Heart right ventricle (tissue), 16 donors: ENCODE results near the gene SIRT4. TPM values are rescaled to one million over a fixed set of nuclear protein-coding genes. Genes with fewer than 3 reads are reported as not detected.
A peak's percentile ranks its signal among the peaks of the same experiment; 100 is the strongest.

Experiments used
- ATAC-seq, 8 donors: fragments of 200-7000 bp; cut with Tn5 transposase; one replicate each; pipeline ENCODE4 v1.9.1; 2020; ENCODE audit warnings: mild to moderate bottlenecking in 8 of 8, moderate library complexity in 8 of 8, moderate number of reproducible peaks in 1 of 8
- DNase-seq, 2 donors: peaks; one replicate each; pipeline ENCODE4 v3.0.0-alpha.2; 2020
- H3K27ac ChIP-seq, 10 donors: fragments of 200-600 bp; sonication (generic) in 2 of 10; one replicate each; pipeline versions ENCODE4 v1.5.0 to v1.8.0; 2020 to 2022; ENCODE audit warnings: mild to moderate bottlenecking in 3 of 10
- H3K27me3 ChIP-seq, 7 donors: fragments of 200-600 bp; one replicate each; pipeline ENCODE4 v1.8.0; 2021 to 2022; ENCODE audit warnings: mild to moderate bottlenecking in 2 of 7
- H3K36me3 ChIP-seq, 9 donors: fragments of 200-600 bp; sonication (generic) in 1 of 9; one replicate each; pipeline versions ENCODE4 v1.5.0 to v1.8.0; 2020 to 2022; ENCODE audit warnings: mild to moderate bottlenecking in 2 of 9
- H3K4me1 ChIP-seq, 9 donors: fragments of 200-600 bp; sonication (generic) in 1 of 9; one replicate each; pipeline versions ENCODE4 v1.5.0 to v1.8.0; 2020 to 2022; ENCODE audit warnings: mild to moderate bottlenecking in 4 of 9
- H3K4me3 ChIP-seq, 10 donors: fragments of 200-600 bp; sonication (generic) in 2 of 10; one replicate each; pipeline versions ENCODE4 v1.5.0 to v1.8.0; 2020 to 2022; ENCODE audit warnings: mild to moderate bottlenecking in 7 of 10, moderate library complexity in 2 of 10
- H3K9me3 ChIP-seq, 11 donors: fragments of 200-600 bp in 10 of 11; sonication (generic) in 2 of 11; one replicate each; pipeline versions ENCODE4 v1.5.0 to v1.8.0; 2013 to 2022; ENCODE audit warnings: mild to moderate bottlenecking in 2 of 11, control low read depth in 1 of 11, moderate library complexity in 1 of 11
- WGBS, 2 donors: extraction: QIAGEN DNeasy Blood & Tissue Kit; methylation state at CpG; one replicate each; pipeline ENCODE4 v1.1.7; 2013; ENCODE audit warnings: inconsistent platforms in 1 of 2; 5-methylcytosine and 5-hydroxymethylcytosine counted together
- intact Hi-C, 10 donors: fragments of 100-400 bp; cut with DNase I; formaldehyde crosslinking; loops; one replicate each; pipeline versions ENCODE4 v1.11.1 to v1.14.2; 2022
- polyA plus RNA-seq, 2 donors: library from polyadenylated mRNA; stranded (reverse); fragments of 200-250 nt; gene quantifications; one replicate each; pipeline ENCODE4 v1.2.3, GENCODE V29; 2013
- total RNA-seq, 10 donors: library from RNA; stranded (reverse); fragmentation: NEBNext Ultra II Directional in 3 of 10; extraction: Animal tissue kit (Norgen Biotek cat#: 25700) in 3 of 10; gene quantifications; one replicate each; pipeline versions ENCODE4 v1.2.1 to v1.2.4, GENCODE V29; 2021 to 2023
- TF ChIP-seq, protein P1 (sequence below), 9 donors: fragments of 200-600 bp; sonication (generic) in 2 of 9; IDR thresholded peaks; one replicate each; pipeline versions ENCODE4 v1.5.0 to v1.8.0; 2021 to 2022; ENCODE audit warnings: antibody characterized with exemption in 9 of 9, mild to moderate bottlenecking in 5 of 9, moderate library complexity in 1 of 9
- donor health status: Arrhythmogenic right ventricular cardiomyopathy.
- donor health status: ischemic (EF 13 %, LVEDD 7.1; RV severe dilation, severe dysfunction).
- donor health status: healthy with polysubstance abuse.
- donor health status: DM: no; HTN: yes; CAD: no.
- donor health status: DM: no; HTN: no; CAD: no.
- donor health status: ischemic (EF 25% LVEDD 6.9; RV normal size, moderate dysfunction).
- donor health status: ischemic (EF 25% LVEDD 5.7; RV mildly dilated, moderate dysfunction).
- donor health status: healthy.
- donor health status: DM: yes; HTN: yes; CAD: no.
- donor health status: Ischemic cardiomyopathy.
- donor health status: ischemic (EF 35%, LVEDD 5.7; RV mildly dilated, moderate dysfunction).
- donor health status: nonischemic (EF 11% LVEDD 7.7; RV severe dilation, severe dysfunction).
- donor health status: DM: yes; HTN: yes; CAD: no.
- donor health status: PGD.
- donor health status: ischemic (EF 29% LVEDD 5.4; RV normal size, mild dysfunction).
- donor health status: nonischemic (EF 23%, LVEDD 6.1; RV moderate dilation, normal function).

Gene SIRT4
- total and polyA plus RNA-seq, 12 donors = 2.8 to 9.0 (median 4.7) TPM

DNA sequence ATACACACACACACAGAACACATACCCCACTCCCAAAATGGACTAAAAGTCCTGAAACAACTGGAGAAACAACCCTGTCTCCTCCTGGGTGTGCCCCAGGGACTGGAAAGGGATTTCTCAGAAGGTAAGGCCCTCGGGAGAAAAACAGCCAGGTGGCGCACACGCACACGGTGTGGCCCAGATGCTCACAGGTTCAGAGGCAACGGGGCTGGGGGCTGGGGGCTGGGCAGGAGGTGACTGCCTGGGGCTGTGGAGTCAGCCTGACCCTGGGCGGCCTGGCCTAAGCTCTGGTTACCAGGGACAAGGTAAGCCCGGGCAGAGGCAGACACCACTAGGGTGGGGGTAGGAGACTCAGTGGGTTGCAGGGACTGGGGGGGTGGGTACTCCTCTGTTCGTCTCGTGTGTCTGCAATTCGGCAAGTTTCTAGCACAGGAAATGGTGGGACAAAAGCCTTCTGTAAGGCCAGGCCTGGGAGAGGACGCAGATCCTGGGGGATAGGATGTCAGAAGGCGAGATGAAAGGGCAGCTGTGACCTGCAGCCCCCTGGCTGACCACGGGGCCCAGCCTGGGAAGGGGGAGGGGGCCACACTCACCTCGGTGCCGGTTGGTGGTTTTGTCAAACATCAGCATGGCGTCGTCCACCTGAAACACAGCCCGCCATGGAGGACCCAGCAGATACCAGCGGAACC lies 56.4 kb downstream of the SIRT4 start:
- peaks cover 0 to 14% (median 2%) of the 10 kb centered on the region in 9 donors for H3K4me1 ChIP-seq
- no peak overlapping the region for H3K4me3 ChIP-seq
- TF ChIP-seq, protein P1, sequence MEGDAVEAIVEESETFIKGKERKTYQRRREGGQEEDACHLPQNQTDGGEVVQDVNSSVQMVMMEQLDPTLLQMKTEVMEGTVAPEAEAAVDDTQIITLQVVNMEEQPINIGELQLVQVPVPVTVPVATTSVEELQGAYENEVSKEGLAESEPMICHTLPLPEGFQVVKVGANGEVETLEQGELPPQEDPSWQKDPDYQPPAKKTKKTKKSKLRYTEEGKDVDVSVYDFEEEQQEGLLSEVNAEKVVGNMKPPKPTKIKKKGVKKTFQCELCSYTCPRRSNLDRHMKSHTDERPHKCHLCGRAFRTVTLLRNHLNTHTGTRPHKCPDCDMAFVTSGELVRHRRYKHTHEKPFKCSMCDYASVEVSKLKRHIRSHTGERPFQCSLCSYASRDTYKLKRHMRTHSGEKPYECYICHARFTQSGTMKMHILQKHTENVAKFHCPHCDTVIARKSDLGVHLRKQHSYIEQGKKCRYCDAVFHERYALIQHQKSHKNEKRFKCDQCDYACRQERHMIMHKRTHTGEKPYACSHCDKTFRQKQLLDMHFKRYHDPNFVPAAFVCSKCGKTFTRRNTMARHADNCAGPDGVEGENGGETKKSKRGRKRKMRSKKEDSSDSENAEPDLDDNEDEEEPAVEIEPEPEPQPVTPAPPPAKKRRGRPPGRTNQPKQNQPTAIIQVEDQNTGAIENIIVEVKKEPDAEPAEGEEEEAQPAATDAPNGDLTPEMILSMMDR (IDR thresholded peaks at IDR 0.05) = no peak
- peaks cover 0 to 35% (median 4%) of the 10 kb centered on the region in 7 donors for H3K27me3 ChIP-seq
- intact Hi-C loops = loop anchor here in 1 of 10 donors (5.0 kb wide), 1 partner anchor 69 kb away; no protein-coding TSS in a partner anchor
- H3K9me3 ChIP-seq = no peaks in the 10 kb centered on the region
- H3K27ac ChIP-seq = no peak overlapping the region
- no peak for ATAC-seq
- WGBS, 2 donors = 63 to 64% methylated on average over 19 of the region's 19 CpGs
- peaks cover 0 to 5% (median 0%) of the 10 kb centered on the region in 9 donors for H3K36me3 ChIP-seq
- DNase-seq = no peak

DNA sequence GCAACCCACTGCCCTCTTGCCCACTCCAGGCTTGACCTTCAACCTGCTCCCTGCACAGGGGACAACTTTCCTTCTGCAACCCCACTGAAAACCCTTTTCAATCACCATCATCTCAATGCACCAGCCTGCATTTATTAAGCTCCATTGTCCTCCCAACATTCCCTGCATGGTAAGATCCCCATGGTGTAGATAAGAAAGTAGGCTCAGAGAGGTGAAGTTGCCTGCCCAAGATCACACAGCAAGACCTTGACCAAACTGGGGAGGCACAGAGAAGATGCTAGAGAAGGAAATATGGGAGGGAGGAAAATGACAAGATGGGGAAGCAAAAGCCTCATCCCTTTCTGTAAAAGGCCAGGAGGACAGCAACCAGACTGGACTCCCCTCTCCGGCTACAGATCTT lies 57.0 kb downstream of the SIRT4 start:
- H3K4me1 ChIP-seq = peaks cover 0 to 14% (median 2%) of the 10 kb centered on the region in 9 donors
- WGBS, 2 donors = 83 to 85% methylated on average over 1 of the region's 1 CpG
- H3K9me3 ChIP-seq = no peaks in the 10 kb centered on the region
- TF ChIP-seq, protein P1 (IDR thresholded peaks at IDR 0.05) = no peak
- H3K36me3 ChIP-seq = peaks cover 0 to 5% (median 0%) of the 10 kb centered on the region in 9 donors
- H3K4me3 ChIP-seq = no peak overlapping the region
- H3K27me3 ChIP-seq = peaks cover 0 to 37% (median 4%) of the 10 kb centered on the region in 7 donors
- ATAC-seq (no peak), DNase-seq (no peak)
- intact Hi-C loops = loop anchor here in 1 of 10 donors (5.0 kb wide), 1 partner anchor 68 kb away; no protein-coding TSS in a partner anchor
- no peak overlapping the region for H3K27ac ChIP-seq

DNA sequence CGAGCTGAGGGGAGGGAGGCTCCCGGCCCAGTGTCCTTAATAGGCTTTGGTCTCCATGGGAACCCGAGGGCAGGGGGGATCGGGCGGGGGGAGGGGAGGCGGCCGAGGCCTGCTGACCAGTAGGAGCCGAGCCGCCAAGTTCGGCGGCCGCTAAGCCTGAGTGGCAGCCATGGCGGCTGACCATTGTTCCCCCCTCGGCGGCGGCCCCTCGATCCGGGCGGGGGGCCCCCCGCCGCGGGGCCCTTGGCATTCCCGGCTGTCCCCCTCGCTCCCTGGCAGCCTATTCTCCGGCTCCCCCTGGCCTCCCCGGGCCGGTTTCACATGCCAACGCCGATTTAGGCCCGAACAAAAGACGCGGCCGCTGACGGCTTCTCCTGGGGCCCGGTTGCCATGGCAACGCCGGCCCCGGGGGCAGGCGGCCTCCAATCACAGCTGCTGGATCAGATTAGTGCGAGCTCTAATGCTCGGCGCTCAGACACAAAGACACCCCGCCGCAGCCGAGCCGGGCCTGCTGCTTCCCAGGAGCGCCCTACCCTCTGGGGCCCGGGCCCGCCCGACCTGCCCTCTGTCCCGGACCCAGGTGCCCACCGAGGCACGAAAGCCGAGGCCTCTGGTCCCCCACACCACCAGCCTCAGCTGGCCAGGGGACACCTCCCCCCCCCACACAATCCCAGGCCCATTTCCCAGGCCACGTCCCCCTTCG lies 59.5 kb downstream of the SIRT4 start:
- H3K27ac ChIP-seq = peak overlapping the region in 5 of 10 donors; percentile 26 to 65 (median 53)
- H3K27me3 ChIP-seq = peaks cover 0 to 56% (median 4%) of the 10 kb centered on the region in 7 donors
- peaks cover 0 to 5% (median 0%) of the 10 kb centered on the region in 9 donors for H3K36me3 ChIP-seq
- DNase-seq (peak; percentile 56 to 71), ATAC-seq (peak; percentile 27 to 78 (median 62))
- no peaks in the 10 kb centered on the region for H3K9me3 ChIP-seq
- TF ChIP-seq, protein P1 (IDR thresholded peaks at IDR 0.05) = no peak
- peaks cover 0 to 19% (median 2%) of the 10 kb centered on the region in 9 donors for H3K4me1 ChIP-seq
- H3K4me3 ChIP-seq = peak overlapping the region in 9 of 10 donors; percentile 29 to 54 (median 40)
- intact Hi-C loops = loop anchor here in 1 of 10 donors (10.0 kb wide), 1 partner anchor 53 kb away; no protein-coding TSS in a partner anchor
- WGBS, 2 donors = 12 to 15% methylated on average over 55 to 56 of the region's 56 CpGs

Other genes with a start within 250 kb of the SIRT4 start
- 10 to 100 TPM; 15.4 to 33.6 (median 24.3) TPM for gene RAB35, start 185.6 kb upstream of the SIRT4 start, total RNA-seq
- 10 to 100 TPM; 13.3 to 24.1 TPM for gene RAB35, start 185.6 kb upstream of the SIRT4 start, polyA plus RNA-seq
- 10 to 100 TPM; 30.4 to 41.3 (median 35.0) TPM for gene GCN1, start 107.6 kb upstream of the SIRT4 start, total RNA-seq
- gene GCN1, start 107.6 kb upstream of the SIRT4 start, polyA plus RNA-seq = 10 to 100 TPM in 1 of 2 donors, 1 to 10 TPM in 1; 9.7 to 17.2 TPM
- 1,000 to 10,000 TPM in 1 of 10 donors, 100 to 1,000 TPM in 9; 578 to 1,255 (median 694) TPM for gene RPLP0, start 101.2 kb upstream of the SIRT4 start, total RNA-seq
- gene RPLP0, start 101.2 kb upstream of the SIRT4 start, polyA plus RNA-seq = 1,000 to 10,000 TPM in 1 of 2 donors, 100 to 1,000 TPM in 1; 852 to 3,129 TPM
- gene PXN, start 36.6 kb upstream of the SIRT4 start, total RNA-seq = 10 to 100 TPM; 52.0 to 83.7 (median 63.3) TPM
- gene PXN, start 36.6 kb upstream of the SIRT4 start, polyA plus RNA-seq = 100 to 1,000 TPM in 1 of 2 donors, 10 to 100 TPM in 1; 41.2 to 123 TPM
- gene RNU4-2, start 10.4 kb upstream of the SIRT4 start, total RNA-seq = over 10,000 TPM in 7 of 10 donors, 1,000 to 10,000 TPM in 3; 5,348 to 18,425 (median 10,263) TPM
- not detected for gene RNU4-2, start 10.4 kb upstream of the SIRT4 start, polyA plus RNA-seq
- gene RNU4-1, start 9.1 kb upstream of the SIRT4 start, total RNA-seq = 1,000 to 10,000 TPM in 6 of 10 donors, 100 to 1,000 TPM in 4; 426 to 3,423 (median 1,870) TPM
- gene RNU4-1, start 9.1 kb upstream of the SIRT4 start, polyA plus RNA-seq = not detected
- 1 to 10 TPM in 3 of 10 donors, under 1 TPM in 4, not detected in 3; 0.65 to 1.8 (median 0.89) TPM for gene PLA2G1B, start 25.5 kb downstream of the SIRT4 start, total RNA-seq
- under 1 TPM in 1 of 2 donors, not detected in 1; 0.22 TPM for gene PLA2G1B, start 25.5 kb downstream of the SIRT4 start, polyA plus RNA-seq
- 1 to 10 TPM; 2.8 to 9.6 (median 6.4) TPM for gene MSI1, start 66.8 kb downstream of the SIRT4 start, total RNA-seq
- gene MSI1, start 66.8 kb downstream of the SIRT4 start, polyA plus RNA-seq = 1 to 10 TPM; 1.1 to 2.9 TPM
- 100 to 1,000 TPM; 101 to 180 (median 151) TPM for gene COX6A1, start 135.8 kb downstream of the SIRT4 start, total RNA-seq
- gene COX6A1, start 135.8 kb downstream of the SIRT4 start, polyA plus RNA-seq = 100 to 1,000 TPM; 531 to 859 TPM
- 10 to 100 TPM; 10.1 to 18.4 (median 13.0) TPM for gene TRIAP1, start 144.1 kb downstream of the SIRT4 start, total RNA-seq
- 10 to 100 TPM; 12.0 to 28.9 TPM for gene TRIAP1, start 144.1 kb downstream of the SIRT4 start, polyA plus RNA-seq
- 10 to 100 TPM in 7 of 10 donors, 1 to 10 TPM in 3; 6.4 to 17.0 (median 11.1) TPM for gene GATC, start 144.1 kb downstream of the SIRT4 start, total RNA-seq
- 1 to 10 TPM; 6.0 to 7.3 TPM for gene GATC, start 144.1 kb downstream of the SIRT4 start, polyA plus RNA-seq
- gene SRSF9, start 167.4 kb downstream of the SIRT4 start, total RNA-seq = 10 to 100 TPM; 25.4 to 54.7 (median 32.0) TPM
- gene SRSF9, start 167.4 kb downstream of the SIRT4 start, polyA plus RNA-seq = 10 to 100 TPM; 29.8 to 42.9 TPM
- gene DYNLL1, start 193.8 kb downstream of the SIRT4 start, total RNA-seq = 100 to 1,000 TPM in 9 of 10 donors, 10 to 100 TPM in 1; 94.0 to 227 (median 120) TPM
- 100 to 1,000 TPM; 136 to 352 TPM for gene DYNLL1, start 193.8 kb downstream of the SIRT4 start, polyA plus RNA-seq
- gene COQ5, start 226.8 kb downstream of the SIRT4 start, total RNA-seq = 10 to 100 TPM; 32.0 to 56.0 (median 43.6) TPM
- 10 to 100 TPM; 32.5 to 64.5 TPM for gene COQ5, start 226.8 kb downstream of the SIRT4 start, polyA plus RNA-seq
- 100 to 1,000 TPM; 228 to 359 (median 271) TPM for gene RNF10, start 232.0 kb downstream of the SIRT4 start, total RNA-seq
- 100 to 1,000 TPM; 218 to 778 TPM for gene RNF10, start 232.0 kb downstream of the SIRT4 start, polyA plus RNA-seq